NCI-H2081 (cell line): Measurements from ENCODE around the gene RMDN2.
"Not testable (repeated sequence)": the region's sequence is repeated elsewhere in the genome, so short reads cannot be mapped to it uniquely, and the experiment has no call there.

ENCODE experiments used
- DNase-seq, 2 experiments: peaks; one replicate each; lab custom pipeline; 2025; lab: John Stamatoyannopoulos, UW

The RMDN2 gene

GRCh38 chr2:37992601-37993000, 67.5 kb downstream of the RMDN2 start:
- no peak for DNase-seq

DNA sequence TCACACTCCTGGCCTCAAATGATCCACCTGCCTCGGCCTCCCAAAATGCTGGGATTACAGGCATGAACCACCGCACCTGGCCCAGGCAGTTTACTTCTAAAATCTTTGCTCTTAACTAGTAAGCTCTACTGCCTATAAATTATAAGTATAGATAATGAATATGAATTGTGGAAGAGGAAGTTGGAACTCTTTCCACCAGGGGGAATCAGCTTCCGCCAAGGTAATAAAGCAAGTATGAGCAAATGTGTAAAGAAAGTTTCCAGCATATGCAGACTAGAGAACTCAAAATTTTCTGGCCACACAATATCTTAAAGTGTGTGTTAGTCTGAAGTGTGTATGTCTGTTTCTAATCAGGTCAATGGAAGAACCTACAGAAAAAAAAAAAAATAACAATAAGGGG, 68.1 kb downstream of the RMDN2 start:
- DNase-seq, result no peak

DNA sequence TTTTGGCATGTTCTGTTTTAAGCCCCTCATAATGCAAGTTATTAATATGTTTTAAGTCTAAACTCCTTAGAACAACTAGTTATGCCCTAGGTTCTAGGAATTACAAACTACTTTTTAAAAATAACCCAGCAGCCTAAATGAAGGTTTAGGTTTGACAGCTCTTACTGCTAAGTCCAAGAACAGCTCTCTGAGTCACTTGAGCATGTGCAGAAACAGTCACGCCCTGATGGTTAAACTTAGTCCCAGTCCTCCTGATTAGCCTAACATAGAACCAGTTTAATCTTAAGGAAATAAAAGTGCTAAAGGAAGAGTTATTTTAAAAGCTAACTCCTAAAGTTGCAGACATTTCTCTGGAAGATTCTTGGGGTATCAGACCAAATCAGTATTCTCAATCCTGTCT, 72.5 kb downstream of the RMDN2 start:
- no peak for DNase-seq

DNA sequence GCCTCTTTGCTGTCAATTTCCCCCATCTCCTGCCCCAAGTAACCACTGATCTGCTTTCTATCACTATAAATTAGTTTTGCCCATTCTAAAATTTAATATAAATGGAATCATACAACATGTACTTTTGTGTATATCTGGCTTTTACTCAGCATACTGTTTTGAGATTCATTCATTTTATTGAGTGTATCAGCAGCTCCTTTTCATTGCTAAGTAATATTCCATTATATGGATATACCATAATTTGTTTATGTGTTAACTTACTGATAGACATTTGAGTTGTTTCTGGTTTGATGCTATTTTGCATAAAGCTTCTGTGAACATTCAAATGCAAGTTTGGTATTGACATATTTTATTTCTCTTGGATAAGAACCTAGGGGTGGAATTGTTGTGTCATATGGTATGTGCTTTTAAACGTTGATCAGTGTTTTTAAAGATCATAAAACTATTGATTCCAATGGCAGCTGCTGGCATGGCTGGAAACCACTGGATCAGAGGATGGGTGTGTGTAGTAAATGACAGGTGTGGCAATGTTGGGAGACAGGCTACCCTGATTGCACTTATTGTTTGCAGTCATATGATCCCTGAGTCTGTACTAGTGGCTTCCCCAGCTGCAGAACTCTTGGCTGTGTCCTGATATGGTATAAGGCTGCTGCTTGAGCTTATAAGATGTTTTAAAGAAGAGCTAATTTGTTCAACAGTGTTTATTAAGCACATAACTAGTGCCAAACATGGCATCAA, 75.6 kb downstream of the RMDN2 start:
- no peak for DNase-seq

GRCh38 chr2:38010187-38010586, 85.1 kb downstream of the RMDN2 start:
- DNase-seq, result not testable (repeated sequence)

GRCh38 chr2:38010995-38011394, 85.9 kb downstream of the RMDN2 start:
- no peak for DNase-seq

DNA sequence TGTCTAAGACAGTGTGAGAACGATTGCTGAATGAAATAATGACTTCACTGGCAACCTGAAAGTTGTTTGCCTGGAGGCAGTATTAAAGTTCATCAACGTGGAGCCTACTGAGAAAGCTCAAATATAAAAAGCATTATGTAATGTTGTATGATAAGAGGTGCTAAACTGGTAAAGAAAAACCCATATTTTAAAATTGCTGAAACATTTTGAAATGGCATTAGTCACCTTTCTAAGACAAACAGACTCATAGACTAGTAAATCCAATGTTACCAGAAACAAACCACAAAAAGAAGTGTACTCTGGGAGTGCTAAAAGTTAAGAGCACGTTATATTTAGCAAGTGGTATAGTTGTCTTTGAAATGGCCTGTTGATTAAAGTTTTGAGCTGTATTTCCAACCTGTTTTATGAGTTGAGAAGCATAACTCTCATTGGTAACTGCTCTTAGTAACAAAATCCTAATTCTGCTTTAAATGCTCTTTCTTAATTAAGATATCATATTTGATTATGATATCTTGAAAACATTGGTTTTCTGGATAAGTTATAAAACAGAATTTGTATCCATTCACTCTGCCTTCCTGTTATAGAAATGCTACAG, 88.2 kb downstream of the RMDN2 start:
- no peak for DNase-seq

DNA sequence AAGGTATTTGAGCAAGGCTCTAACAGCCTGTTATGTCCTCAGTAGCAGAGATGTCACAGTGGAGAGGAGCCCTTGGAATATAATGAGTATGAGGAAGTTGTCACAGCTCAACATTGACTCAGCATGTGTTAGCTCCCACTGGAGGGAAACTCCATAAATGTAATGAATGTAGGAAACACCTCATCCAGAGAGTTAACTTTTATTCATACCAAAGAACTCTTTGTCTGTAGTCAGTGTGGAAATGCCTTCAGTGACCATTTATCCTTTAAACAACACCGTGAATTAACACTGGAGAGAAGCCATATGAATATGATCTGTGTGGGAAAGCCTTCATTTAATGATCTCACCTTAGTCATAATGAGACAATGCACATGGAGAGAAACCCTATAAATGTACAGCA, 91.1 kb downstream of the RMDN2 start:
- no peak for DNase-seq

DNA sequence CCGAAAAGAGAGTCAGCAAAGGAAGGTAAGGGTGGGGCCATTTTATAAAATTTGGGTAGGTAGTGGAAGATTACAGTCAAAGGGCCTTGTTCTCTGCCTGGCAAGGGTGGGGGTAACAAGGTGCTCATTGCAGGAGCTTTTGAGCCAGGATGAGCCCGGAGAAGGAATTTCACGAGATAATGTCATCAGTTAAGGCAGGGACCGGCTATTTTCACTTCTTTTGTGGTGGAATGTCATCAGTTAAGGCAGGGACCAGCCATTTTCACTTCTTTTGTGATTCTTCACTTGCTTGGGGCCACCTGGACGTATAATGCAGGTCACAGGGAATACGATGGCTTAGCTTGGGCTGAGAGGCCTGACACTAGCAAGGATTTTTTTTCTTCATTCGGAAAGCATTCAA, 92.7 kb downstream of the RMDN2 start:
- DNase-seq, result no peak

DNA sequence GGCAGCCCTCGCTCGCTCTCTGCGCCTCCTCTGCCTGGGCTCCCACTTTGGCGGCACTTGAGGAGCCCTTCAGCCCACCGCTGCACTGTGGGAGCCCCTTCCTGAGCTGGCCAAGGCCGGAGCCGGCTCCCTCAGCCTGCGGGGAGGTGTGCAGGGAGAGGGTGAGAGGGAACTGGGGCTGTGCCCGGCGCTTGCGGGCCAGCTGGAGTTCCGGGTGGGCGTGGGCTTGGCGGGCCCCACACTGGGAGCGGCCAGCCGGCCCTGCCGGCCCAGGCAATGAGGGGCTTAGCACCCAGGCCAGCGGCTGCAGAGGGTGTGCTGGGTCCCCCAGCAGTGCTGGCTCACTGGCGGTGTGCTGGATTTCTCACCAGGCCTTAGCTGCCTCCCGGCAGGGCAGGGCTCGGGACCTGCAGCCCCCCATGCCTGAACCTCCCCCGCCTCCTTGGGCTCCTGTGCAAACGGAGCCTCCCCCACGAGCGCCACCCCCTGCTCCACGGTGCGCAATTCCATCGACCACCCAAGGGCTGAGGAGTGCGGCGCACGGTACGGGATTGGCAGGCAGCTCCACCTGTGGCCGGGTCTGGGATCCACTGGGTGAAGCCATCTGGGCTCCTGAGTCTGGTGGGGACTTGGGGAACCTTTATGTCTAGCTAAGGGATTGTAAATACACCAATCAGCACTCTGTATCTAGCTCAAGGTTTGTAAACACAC, 95.4 kb downstream of the RMDN2 start:
- not testable (repeated sequence) for DNase-seq

DNA sequence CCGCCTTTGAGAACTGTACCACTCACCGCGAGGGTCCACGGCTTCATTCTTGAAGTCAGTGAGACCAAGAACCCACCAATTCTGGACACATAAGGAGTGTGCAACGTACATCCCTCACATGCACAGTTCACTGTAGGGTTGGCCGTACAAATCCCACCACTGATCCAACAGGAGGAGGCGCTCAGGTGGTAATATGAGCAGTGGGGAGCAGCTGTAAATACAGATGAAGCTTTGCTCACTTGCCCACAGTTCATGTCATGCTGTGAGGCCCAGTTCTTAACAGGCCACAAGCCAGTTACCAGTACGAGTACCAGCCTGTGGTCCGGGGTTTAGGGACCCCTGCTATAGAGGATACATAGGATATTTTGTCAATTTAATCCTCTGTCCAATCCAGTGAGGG, 96.5 kb downstream of the RMDN2 start:
- no peak for DNase-seq

DNA sequence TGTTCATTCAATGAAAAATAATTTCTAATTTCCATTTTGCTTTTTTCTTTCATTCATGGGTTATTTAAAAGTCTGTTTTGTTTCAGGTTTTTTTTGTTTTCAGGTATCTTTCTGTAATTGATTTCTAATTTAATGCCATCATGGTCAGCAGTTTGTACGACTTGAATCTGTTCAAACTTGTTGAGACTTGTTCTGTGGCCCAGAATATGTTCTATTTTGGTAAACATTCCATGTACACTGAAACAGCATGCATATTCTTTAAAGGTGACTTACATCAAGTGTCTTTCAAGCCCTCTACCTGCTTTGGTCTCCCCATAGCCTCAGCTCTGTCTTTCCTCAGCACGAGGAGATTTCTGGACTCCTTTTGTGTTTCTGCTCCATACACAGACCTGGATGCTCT, 101.8 kb downstream of the RMDN2 start:
- no peak for DNase-seq

DNA sequence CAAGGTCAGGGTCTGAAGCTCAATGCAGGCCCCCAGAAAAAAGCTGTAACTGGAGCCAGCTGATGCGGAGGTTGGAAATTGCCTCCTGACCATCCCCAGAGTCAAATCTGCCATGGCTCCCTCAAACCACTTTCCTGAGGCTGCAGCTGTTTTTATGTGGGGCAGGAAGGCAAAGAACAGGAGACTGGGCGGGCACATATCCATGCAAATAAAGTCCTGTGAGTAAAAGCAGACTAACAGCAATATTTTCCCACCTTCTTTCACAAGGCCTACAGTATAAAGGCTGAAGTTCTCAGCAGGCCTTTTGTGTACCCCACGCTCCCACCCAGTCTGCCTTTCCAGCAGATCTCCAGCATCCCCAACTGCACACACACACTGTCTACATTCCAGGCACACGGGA, 103.7 kb downstream of the RMDN2 start:
- no peak for DNase-seq

- no peak for DNase-seq
Measured at GRCh38 chr2:38029512-38029911, 104.4 kb downstream of the RMDN2 start.

GRCh38 chr2:38030635-38031355, 105.7 kb downstream of the RMDN2 start:
- no peak for DNase-seq

GRCh38 chr2:38032946-38033345, 107.9 kb downstream of the RMDN2 start:
- DNase-seq, result no peak

DNA sequence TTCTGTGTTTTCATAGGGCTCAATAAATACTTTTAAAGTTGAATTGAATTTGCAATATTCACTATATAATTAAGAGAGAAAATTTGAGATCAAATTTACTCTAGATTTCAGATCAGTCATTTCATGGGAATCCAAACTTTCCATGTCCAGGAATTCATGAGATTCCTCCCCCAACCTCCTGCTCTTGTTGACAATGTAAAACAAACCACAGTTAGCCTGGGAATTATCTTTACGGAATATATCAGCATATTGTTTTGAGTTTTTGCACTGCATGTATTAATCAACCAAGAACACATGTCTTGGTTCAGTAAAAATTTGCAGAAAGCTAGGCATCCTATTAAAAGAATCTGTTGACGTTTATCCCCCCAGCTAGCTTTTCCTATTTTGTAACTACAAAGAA, 108.6 kb downstream of the RMDN2 start:
- DNase-seq, result no peak

DNA sequence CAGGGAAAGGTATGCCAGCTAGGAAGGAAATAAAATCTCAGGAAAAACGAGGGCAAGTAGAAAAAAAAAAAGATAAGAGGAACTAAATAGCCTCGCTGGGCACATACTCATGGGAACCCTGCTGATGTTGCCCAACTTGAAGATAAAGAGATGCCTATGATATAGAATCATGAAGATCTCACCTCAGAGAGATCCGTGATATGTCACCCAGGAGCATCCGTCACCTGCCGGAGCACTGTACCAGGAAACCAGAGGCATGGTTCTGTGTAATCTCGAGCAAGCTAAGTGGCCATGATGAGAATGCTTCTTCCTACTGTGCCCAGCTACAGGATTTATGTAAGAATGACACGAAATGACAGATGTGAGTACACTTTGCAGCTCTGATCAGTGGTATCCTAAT, 110.9 kb downstream of the RMDN2 start:
- no peak for DNase-seq

- no peak for DNase-seq
Measured at GRCh38 chr2:38037325-38037724, 112.2 kb downstream of the RMDN2 start.

DNA sequence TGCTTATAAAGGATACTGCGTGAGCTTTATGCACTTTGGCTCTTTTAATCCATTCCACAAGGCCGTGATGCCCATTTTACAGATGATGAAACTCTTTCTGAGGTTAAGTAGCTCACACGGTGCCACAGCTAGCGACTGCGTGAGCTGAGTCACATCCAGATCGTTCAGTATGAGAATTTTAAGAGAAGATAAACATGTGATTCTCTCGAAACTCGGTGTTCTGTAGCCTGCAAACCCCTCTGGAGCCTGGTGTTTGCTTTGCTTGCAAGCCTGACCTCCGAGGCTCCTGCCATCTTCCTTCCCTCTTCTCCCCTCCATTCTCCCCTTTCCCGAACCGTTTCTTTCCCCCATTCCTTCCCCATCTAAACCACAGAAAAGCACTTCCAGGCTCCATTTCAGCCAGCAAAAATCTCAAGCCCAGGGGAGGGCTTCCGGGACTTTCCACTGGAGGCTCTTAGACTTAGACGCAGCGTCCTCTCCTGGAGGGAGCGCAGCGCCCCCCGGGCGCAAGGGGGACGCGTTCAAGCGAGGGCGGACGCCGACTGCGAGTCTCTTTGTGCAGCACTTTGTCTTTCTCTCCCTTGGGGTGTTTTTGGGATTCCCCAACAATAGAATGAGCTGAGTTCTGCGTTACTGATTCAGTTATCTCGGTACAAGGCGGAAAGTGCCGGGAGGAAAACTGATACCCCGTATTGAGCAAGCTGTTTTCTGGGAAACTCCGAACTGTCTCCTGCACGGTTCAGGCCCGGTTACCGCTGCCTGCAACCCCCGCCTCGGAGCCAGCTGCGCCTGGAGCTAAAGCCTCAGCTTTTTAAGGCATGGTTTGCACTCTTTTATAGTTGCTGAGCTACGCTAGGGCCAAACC, 112.9 kb downstream of the RMDN2 start:
- no peak for DNase-seq

GRCh38 chr2:38038682-38039081, 113.6 kb downstream of the RMDN2 start:
- no peak for DNase-seq
